ENCODE measurements around the gene RXRA. TPM values are rescaled to one million over a fixed set of nuclear protein-coding genes. Genes with fewer than 3 reads are reported as not detected.

Gene RXRA
- total and polyA plus RNA-seq, 10 of the 15 experiments (the other 5 are each of a cell fraction or from before 2014, with no cell fraction given) = 0.89 to 36.8 (median 11.1) TPM

- no peak for DNase-seq (ENCODE audit: low read depth, low spot score)
- ChIA-PET CTCF (no interaction called here), POLR2A (no interaction called here), RAD21 (ENCODE audit: unreplicated experiment) (no interaction called here), SMC1A (ENCODE audit: uncharacterized antibody, unreplicated experiment) (no interaction called here)
- H3K36me3 ChIP-seq (ENCODE audit: control insufficient read depth in 2 of 2, insufficient read depth in 2 of 2, low read length in 1 of 2) = no peaks in the 10 kb centered on the region
- H3K4me3 ChIP-seq = no peak overlapping the region
- ATAC-seq = no peak
- no peaks in the 10 kb centered on the region; a peak in 1 of 4 replicates for H3K27me3 ChIP-seq (replicated peaks in 1 of 2; ENCODE audit: control insufficient read depth in 2 of 2, insufficient read depth in 2 of 2, low read length in 1 of 2)
- H3K9me3 ChIP-seq (replicated peaks; ENCODE audit: control insufficient read depth, insufficient read depth, low read length) = no peaks in the 10 kb centered on the region
- no peaks in the 10 kb centered on the region for H3K79me2 ChIP-seq (ENCODE audit: control insufficient read depth, insufficient read depth, low read length)
- intact Hi-C loops (cut with micrococcal nuclease; ENCODE audit: unreplicated experiment) = no loop called here
- no peak overlapping the region for H3K9ac ChIP-seq (ENCODE audit: control insufficient read depth, insufficient read depth, low read length)
- H2AFZ ChIP-seq (ENCODE audit: control insufficient read depth, low read depth, low read length) = no peak overlapping the region
- in situ Hi-C loops (cut with MboI) = no loop called here
- no peak for FAIRE-seq
- TF ChIP-seq HDAC2 (IDR thresholded peaks at IDR 0.05) (no peak), SIN3A (IDR thresholded peaks at IDR 0.05; ENCODE audit: low read depth, low read length) (no peak), POLR2A (IDR thresholded peaks at IDR 0.05; ENCODE audit: low read depth, low read length) (no peak), CREB1 (IDR thresholded peaks at IDR 0.05; ENCODE audit: low read depth) (no peak), SMAD1 (IDR thresholded peaks at IDR 0.05; ENCODE audit: low read depth, partially characterized antibody) (no peak), JUNB (IDR thresholded peaks at IDR 0.05) (no peak), BCLAF1 (IDR thresholded peaks at IDR 0.05) (no peak), CBX3 (IDR thresholded peaks at IDR 0.05; ENCODE audit: borderline replicate concordance, low read depth) (no peak), MLLT1 (IDR thresholded peaks at IDR 0.05) (no peak), GABPA (IDR thresholded peaks at IDR 0.05; ENCODE audit: low read depth) (no peak), PRDM15 (CRISPR knock-in tag; IDR thresholded peaks at IDR 0.05) (no peak)
- BruUV-seq (replicated peaks) = no TSS peak
- no peak overlapping the region for H3K27ac ChIP-seq (ENCODE audit: control insufficient read depth, insufficient read depth)
- no peaks in the 10 kb centered on the region for H3K4me1 ChIP-seq (ENCODE audit: control insufficient read depth, insufficient read depth, low read length)
- no peak overlapping the region for H3K4me2 ChIP-seq (ENCODE audit: control insufficient read depth, insufficient read depth)
- no peaks in the 10 kb centered on the region for H4K20me1 ChIP-seq (ENCODE audit: control insufficient read depth, insufficient read depth)
- WGBS (ENCODE audit: insufficient coverage, insufficient replicate concordance, low lambda C conversion rate, missing lambda C conversion rate) = 33% methylated on average over 8 of the region's 8 CpGs
Observed at GRCh38 chr9:134355158-134355557, 28.9 kb downstream of the RXRA start.

All from GM12878 (cell line).